Thyroid gland (tissue), 4 donors: ENCODE measurements around the gene LIG3. TPM values are rescaled to one million over a fixed set of nuclear protein-coding genes. Genes with fewer than 3 reads are reported as not detected.
A peak's percentile ranks its signal among the peaks of the same experiment; 100 is the strongest.

ENCODE experiments used
- DNase-seq, 2 donors: peaks; one replicate each; pipeline ENCODE4 v3.0.0-alpha.2; 2019
- H3K27ac ChIP-seq, 3 donors: fragments of 200-600 bp; sonication (generic); 1 replicate in 2 of 3; 2 replicates in 1 of 3; pipeline ENCODE4 v1.5.1; 2016 to 2019; ENCODE audit warnings: mild to moderate bottlenecking in 1 of 3, moderate library complexity in 1 of 3
- H3K27me3 ChIP-seq: fragments of 200-600 bp; sonication (generic); one replicate; pipeline ENCODE4 v1.5.1; 2019
- H3K36me3 ChIP-seq, 2 donors: fragments of 200-600 bp; sonication (generic); one replicate each; pipeline ENCODE4 v1.5.1; 2016 to 2019
- H3K4me1 ChIP-seq, 2 donors: fragments of 200-600 bp; sonication (generic); one replicate each; pipeline ENCODE4 v1.5.1; 2017 to 2019
- H3K4me3 ChIP-seq, 3 donors: fragments of 200-600 bp; sonication (generic); replicated peaks in 1 of 3; 1 replicate in 2 of 3; 2 replicates in 1 of 3; pipeline ENCODE4 v1.5.1; 2016; ENCODE audit warnings: mild to moderate bottlenecking in 1 of 3
- H3K9me3 ChIP-seq: fragments of 200-600 bp; sonication (generic); one replicate; pipeline ENCODE4 v1.5.1; 2017
- POLR2A ChIP-seq, 2 donors: fragments of 450-650 bp; IDR thresholded peaks; one replicate each; pipeline ENCODE4 v1.6.1; 2017; ENCODE audit warnings: antibody characterized with exemption in 2 of 2, mild to moderate bottlenecking in 2 of 2, moderate library complexity in 1 of 2
- WGBS, 2 donors: methylation state at CpG; one replicate each; pipeline ENCODE4 v1.1.5; 2017; 5-methylcytosine and 5-hydroxymethylcytosine counted together
- intact Hi-C: fragments of 100-400 bp; cut with DNase I; formaldehyde crosslinking; loops from one replicate; pipeline ENCODE4 v1.15.1; 2023
- total RNA-seq, 4 donors: library from RNA; depleted of rRNA; stranded (reverse); fragments of >200 nt; gene quantifications; one replicate each; pipeline ENCODE4 v1.2.3, GENCODE V29; 2016
- TF ChIP-seq, protein P1 (sequence below), 6 experiments: fragments of 200-600 bp in 3 of 6; fragments of 450-650 bp in 3 of 6; sonication (generic) in 3 of 6; IDR thresholded peaks; one replicate each; pipeline ENCODE4 v1.5.1; 2016 to 2019; ENCODE audit warnings: antibody characterized with exemption in 6 of 6, mild to moderate bottlenecking in 2 of 6, inconsistent platforms in 1 of 6, moderate library complexity in 1 of 6

Gene LIG3
- total RNA-seq, 4 donors from 2014 or later: 34.5 to 103 (median 46.7) TPM

DNA sequence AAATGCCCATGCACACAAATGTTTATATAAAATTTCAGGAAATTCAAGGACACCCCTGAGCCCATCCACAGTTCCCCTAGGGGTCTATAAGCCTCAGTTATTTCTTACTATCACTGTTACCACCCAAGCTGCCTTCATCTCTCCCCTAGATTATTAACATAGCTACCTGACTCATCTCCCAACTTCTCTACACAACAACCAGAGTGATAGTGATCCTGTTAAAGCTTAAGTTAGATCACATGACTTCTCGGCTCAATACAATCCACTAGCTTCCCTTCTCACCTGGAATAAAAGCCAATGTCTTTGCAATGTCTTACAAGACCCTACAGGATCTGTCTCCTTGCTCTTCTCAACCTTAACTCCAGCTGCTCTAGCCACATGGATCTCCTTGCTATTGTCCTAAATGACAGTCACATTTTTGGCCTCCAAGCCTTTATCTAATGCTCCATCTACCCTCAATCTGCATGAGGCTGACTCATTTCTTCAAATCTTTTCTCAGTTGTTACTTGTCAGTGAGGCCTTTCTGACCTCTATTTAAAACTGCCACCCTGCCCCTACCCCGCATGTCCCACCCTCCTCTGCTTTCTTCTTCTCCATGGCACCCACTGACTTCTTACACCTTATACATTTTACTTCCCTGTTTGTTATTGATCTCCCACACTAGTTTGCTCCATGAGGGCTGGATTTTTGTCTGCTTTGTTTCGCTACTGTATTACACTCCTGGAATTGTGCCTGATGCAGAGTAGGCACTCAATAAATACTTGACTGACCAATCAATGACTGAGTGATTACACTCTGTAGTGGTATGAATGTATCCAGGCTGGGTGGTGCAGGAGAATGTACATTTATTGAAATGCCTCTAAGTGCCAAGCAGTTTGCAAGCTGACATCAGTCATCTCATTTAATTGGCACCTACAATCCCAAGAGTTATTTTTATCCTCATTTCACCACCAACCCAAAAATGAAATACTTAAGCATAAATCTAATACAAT is 5.2 kb upstream of the LIG3 start:
- Histone ChIP-seq H3K4me3 (no peak overlapping the region), H3K27me3 (no peaks in the 10 kb centered on the region), H3K27ac (no peak overlapping the region), H3K36me3 (no peaks in the 10 kb centered on the region), H3K4me1 (peaks cover 0 to 4% of the 10 kb centered on the region in 2 donors), H3K9me3 (no peaks in the 10 kb centered on the region)
- 72 to 76% methylated on average over 3 of the region's 3 CpGs for WGBS, 2 donors
- no peak for DNase-seq
- intact Hi-C loops: no loop called here
- TF ChIP-seq, protein P1, sequence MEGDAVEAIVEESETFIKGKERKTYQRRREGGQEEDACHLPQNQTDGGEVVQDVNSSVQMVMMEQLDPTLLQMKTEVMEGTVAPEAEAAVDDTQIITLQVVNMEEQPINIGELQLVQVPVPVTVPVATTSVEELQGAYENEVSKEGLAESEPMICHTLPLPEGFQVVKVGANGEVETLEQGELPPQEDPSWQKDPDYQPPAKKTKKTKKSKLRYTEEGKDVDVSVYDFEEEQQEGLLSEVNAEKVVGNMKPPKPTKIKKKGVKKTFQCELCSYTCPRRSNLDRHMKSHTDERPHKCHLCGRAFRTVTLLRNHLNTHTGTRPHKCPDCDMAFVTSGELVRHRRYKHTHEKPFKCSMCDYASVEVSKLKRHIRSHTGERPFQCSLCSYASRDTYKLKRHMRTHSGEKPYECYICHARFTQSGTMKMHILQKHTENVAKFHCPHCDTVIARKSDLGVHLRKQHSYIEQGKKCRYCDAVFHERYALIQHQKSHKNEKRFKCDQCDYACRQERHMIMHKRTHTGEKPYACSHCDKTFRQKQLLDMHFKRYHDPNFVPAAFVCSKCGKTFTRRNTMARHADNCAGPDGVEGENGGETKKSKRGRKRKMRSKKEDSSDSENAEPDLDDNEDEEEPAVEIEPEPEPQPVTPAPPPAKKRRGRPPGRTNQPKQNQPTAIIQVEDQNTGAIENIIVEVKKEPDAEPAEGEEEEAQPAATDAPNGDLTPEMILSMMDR (IDR thresholded peaks at IDR 0.05): no peak
- no peak for TF ChIP-seq POLR2A (IDR thresholded peaks at IDR 0.05)

DNA sequence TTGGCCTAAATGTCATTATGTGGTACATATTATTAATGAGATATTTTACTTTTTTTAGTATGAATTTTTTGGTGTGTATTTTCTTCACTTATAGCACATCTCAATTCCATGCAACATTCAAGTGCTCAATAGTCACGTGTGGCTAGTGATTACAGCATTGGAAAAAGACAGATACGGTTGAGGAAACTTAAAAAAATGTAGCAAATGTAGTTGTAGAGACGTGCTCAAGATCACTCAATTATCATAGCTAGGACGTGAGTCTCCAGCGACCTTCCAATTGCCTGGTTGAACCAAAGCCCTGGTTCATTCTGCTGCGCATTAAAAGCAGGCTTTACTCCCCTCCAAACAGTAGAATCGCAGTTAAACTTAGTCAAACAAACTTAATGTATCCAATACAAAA is 1.2 kb upstream of the LIG3 start:
- no peak overlapping the region for H3K27ac ChIP-seq
- H3K36me3 ChIP-seq: no peaks in the 10 kb centered on the region
- WGBS, 2 donors: 84 to 88% methylated on average over 7 of the region's 7 CpGs
- H3K27me3 ChIP-seq: no peaks in the 10 kb centered on the region
- no peaks in the 10 kb centered on the region for H3K9me3 ChIP-seq
- peaks cover 13 to 16% of the 10 kb centered on the region in 2 donors for H3K4me1 ChIP-seq
- H3K4me3 ChIP-seq: no peak overlapping the region
- intact Hi-C loops: no loop called here
- no peak for DNase-seq
- TF ChIP-seq, protein P1 (IDR thresholded peaks at IDR 0.05): no peak
- no peak for TF ChIP-seq POLR2A (IDR thresholded peaks at IDR 0.05)

DNA sequence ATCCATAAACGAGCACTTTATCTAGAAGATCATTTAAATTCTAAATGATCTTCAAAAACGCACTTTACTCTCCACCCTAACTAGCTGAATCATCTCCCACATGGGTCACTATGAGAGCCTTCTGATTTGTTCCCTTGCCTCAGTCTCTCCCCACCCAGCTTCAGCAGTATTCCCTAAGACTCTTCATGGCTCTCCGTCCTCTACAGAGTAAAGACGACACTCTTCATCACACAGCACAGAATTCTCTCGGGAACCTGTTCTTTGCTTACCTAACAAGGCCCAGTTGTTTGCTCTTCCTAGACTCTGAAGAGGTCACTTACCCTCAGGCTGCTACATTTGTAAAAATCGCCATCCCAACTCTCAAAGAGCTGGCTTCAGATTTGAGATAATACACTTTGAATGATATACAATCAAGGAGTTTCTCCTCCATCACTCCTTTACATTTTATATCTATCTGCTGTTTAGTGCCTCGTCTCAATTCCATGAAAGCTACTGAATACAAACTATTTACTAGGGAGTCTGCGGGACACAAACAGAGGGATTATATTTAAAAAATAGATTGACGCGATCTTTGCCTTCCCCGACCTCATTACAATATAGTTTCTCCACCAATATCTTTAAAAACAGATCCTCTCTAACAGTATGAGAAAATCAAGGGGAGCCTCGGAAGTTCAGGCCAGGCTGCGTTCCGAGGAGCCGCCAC is 511 bp upstream of the LIG3 start:
- TF ChIP-seq, protein P1 (IDR thresholded peaks at IDR 0.05): no peak
- no peak for TF ChIP-seq POLR2A (IDR thresholded peaks at IDR 0.05)
- no peaks in the 10 kb centered on the region for H3K27me3 ChIP-seq
- WGBS, 2 donors: 19 to 21% methylated on average over 14 to 15 of the region's 15 CpGs
- no peaks in the 10 kb centered on the region for H3K9me3 ChIP-seq
- DNase-seq: no peak
- peak overlapping the region; percentile 37 to 99 (median 99) for H3K27ac ChIP-seq
- intact Hi-C loops: loop anchor here (10.0 kb wide), 1 partner anchor 265 kb away; the partner anchor contains the start of gene SLFN5
- peaks cover 13 to 16% of the 10 kb centered on the region in 2 donors for H3K4me1 ChIP-seq
- peak overlapping the region in 1 of 3 donors; percentile 87 for H3K4me3 ChIP-seq
- no peaks in the 10 kb centered on the region for H3K36me3 ChIP-seq

DNA sequence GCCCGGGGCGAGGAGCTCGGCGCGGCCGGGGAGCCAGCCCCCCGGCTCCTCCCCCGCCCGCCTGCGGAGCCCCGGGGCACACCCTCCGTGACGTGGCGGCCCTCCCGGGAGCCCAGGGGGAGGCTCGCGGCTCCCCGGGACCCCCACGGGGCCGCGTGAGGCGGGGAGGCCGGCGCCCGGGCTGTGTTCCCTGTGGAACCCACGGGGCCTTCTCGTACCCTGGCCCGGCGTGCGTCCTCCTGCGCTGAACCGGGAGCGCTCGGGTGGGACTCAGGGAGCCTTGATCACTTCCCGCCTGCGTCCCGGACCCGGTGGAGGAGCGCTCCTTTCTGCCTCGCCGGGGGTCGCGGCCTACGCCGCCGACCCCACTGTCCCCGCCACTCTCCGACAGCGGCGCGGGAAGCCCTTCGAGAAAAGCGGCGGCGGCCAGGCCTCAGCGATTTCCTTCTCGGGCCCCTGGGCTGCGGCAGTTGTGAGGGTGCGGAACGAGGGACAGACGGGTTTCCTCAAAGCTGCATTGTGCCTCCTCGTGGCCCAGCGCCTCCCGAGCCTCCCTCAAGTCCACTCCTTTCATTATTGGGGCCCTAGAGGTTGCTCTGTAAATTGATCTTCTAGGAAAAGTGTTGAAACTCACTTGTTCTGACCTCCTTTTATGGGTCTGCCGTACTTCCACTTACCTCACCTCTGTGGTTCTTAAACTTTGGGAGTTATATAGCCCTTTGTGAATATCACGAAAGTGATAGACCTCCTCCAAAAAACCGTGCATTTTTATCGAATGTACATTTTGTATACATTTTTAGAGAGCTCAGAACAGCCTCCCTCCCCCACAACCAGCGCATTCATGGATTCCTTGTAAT is 597 bp downstream of the LIG3 start:
- peaks cover 0 to 3% of the 10 kb centered on the region in 2 donors for H3K36me3 ChIP-seq
- DNase-seq: peak; percentile 71 to 77
- peaks cover 13 to 16% of the 10 kb centered on the region in 2 donors for H3K4me1 ChIP-seq
- TF ChIP-seq POLR2A (IDR thresholded peaks at IDR 0.05): peak in 1 of 2 donors; percentile 54
- TF ChIP-seq, protein P1 (IDR thresholded peaks at IDR 0.05): peak in 4 of 6 experiments; percentile 12 to 45 (median 34)
- H3K4me3 ChIP-seq: peak overlapping the region; percentile 67 to 87 (median 86)
- intact Hi-C loops: loop anchor here (10.0 kb wide), 1 partner anchor 264 kb away; the partner anchor contains the start of gene SLFN5
- 1% methylated on average over 16 to 21 of the region's 69 CpGs for WGBS, 2 donors
- H3K9me3 ChIP-seq: no peaks in the 10 kb centered on the region
- H3K27me3 ChIP-seq: no peaks in the 10 kb centered on the region
- H3K27ac ChIP-seq: peak overlapping the region; percentile 98 to 99 (median 99)
